OCI-LY7 (cell line): ENCODE results near the gene TK2.

Experiments
- CTCF ChIP-seq: fragments of 200-600 bp; sonication (generic); conservative IDR thresholded peaks from 2 replicates; pipeline ENCODE4 v1.5.1; 2014; ENCODE audit warnings: mild to moderate bottlenecking, antibody characterized with exemption, low read length, moderate library complexity, mixed read lengths
- EZH2phosphoT487 ChIP-seq: fragments of 200-600 bp; sonication (generic); IDR thresholded peaks from 2 replicates; pipeline ENCODE4 v1.6.1; 2018; ENCODE audit warnings: low read depth, borderline replicate concordance, mild to moderate bottlenecking, mixed run types, antibody characterized with exemption, low read length, moderate library complexity, mixed read lengths

- no peak for TF ChIP-seq CTCF
- no peak for TF ChIP-seq EZH2phosphoT487
Measured at GRCh38 chr16:66524601-66525164, 25.2 kb downstream of the TK2 start.
